HG02623 (cell line): ENCODE measurements around the gene FGF13.

Source experiments
- ATAC-seq: cut with Tn5 transposase; IDR thresholded peaks from one replicate; pipeline ENCODE4 v1.9.1; 2021; ENCODE audit warnings: moderate library complexity; ENCODE audit not compliant: unreplicated experiment

Gene FGF13

DNA sequence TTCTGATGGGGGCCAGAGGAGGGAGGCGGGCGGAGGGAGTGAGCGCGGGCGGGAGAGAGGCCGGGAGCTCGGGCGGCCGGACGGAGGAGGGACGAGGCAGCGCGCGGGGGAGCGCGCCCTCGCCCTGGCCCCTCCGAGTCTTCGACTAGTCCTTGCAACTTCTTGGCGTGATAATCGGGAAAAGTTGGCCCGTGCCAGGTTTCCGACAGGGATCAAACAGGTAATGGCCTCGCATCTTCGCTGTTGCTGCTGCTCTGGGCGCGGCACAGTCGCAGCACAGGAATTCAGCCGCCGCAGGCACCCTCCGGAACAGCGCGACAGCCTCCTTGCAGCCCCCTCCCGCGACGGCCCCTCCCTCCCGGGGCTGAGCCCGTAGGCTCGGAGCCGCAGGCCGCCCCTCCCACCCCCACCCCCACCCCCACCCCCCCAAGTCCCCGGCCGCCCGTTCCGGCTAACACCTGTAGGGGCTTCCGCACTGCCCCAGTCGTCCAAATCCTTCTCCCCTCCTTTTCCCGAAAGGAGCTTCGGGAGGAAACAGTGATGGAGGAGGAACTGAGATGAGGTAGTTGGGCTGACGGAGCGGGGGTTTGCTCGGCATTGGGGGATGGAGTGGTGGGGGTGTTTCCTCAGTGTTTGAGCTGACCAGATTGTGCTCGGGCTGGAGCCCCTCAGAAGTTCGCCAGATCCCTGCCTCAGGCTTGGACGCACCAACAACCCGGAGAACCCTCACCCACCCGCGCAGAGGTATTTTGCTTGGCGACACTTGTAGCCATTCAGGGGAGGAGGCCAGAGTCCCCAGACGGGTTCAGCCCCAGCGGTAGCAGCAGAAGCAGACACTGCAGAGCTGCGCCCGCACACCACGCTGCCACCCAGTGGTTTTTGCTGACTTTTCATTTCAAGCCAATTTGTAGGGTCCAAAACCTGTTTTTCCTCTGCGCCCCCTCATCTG, at the start of gene FGF13:
Gene FGF13, minus strand, starts transcription at position 319 of the 949 bp plus-strand sequence. CDS start 714 bp downstream, outside the sequence.
- ATAC-seq: no peak

- ATAC-seq: no peak
Measured at GRCh38 chrX:138759217-138759943, 47.9 kb upstream of the FGF13 start.

- no peak for ATAC-seq
Measured at GRCh38 chrX:138756234-138756633, 44.7 kb upstream of the FGF13 start.

- ATAC-seq: no peak
Measured at GRCh38 chrX:138754861-138755260, 43.3 kb upstream of the FGF13 start.

DNA sequence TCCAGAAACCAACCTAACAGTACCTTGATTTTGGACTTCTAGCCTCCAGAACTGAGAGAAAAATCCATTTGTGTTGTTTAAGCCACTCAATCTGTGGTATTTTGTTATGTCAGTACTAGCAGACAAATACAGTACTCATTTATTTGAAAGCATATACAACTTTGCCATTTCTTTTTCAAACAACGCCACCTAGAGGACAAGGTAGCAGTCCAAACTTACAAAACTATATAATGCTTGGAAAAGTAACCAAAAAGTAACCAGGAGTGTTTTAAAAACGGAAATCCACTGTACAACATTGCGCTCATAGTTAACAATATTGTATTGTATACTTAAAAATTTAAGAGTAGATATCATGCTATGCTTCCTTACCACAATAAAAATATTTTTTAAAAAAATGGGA, 37.0 kb upstream of the FGF13 start:
- no peak for ATAC-seq

GRCh38 chrX:138745196-138745595, 33.7 kb upstream of the FGF13 start:
- no peak for ATAC-seq

DNA sequence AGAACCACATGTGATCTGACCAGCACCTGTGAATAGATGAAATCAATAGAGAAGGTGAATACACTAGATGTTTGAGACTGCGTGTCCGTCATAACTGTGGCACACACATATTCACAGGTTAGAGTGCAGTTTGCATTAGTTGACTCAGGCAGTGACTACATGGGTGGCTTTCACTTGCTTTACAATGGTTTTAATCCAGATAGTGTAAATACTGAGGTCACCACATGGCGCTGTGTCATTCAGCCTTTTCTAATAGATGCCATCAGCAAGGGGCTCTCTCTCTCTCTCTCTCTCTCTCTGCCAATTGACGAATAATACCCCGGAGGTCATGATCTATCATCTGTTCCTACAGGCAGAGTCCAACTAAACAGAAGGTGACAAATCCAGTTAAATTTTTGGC, 30.7 kb upstream of the FGF13 start:
- ATAC-seq: no peak

DNA sequence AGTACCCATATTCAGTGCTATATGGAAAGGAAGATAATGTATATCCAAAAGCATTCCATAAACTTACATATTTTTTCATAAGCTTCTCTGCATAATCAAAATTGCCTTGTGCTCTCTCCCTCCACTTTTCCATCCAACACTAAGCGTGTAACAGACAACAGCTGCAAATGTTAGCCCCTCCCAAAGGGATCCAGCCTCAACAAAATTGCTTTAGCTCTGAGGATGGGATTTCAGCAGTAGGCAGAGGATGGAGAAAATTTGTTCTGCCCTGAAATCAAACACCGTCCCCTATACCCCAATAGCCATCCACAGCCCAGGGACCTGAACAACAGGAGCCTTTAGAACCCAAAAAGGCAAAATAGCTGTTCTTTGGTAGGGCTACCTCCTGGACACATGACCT, 28.8 kb upstream of the FGF13 start:
- no peak for ATAC-seq

- no peak for ATAC-seq
Measured at GRCh38 chrX:138723301-138723700, 11.8 kb upstream of the FGF13 start.

- no peak for ATAC-seq
Measured at GRCh38 chrX:138719396-138719795, 7.9 kb upstream of the FGF13 start.

DNA sequence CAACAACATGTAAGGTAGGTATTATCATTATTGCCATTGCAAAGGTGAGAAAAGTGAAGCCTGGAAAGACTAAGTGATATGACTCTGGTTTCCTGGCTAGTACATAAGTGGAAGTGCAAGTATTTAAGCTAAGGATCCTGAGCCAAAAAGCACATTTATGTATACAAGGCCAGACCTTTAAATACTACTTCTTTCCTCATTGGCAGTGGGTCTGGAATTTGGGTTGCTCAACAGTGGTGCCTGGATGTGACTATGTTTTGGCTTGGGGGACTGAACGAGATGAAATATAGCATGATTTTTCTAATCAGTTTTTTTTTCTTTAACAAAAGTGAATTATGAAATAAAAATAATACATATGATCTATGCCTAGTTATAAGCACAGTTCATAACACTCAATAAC, 7.4 kb upstream of the FGF13 start:
- ATAC-seq: no peak

- ATAC-seq: no peak
Measured at GRCh38 chrX:138710866-138711341, 613 bp downstream of the FGF13 start.

- ATAC-seq: no peak
Measured at GRCh38 chrX:138709886-138710791, 1.4 kb downstream of the FGF13 start.

- no peak for ATAC-seq
Measured at GRCh38 chrX:138708268-138708667, 3.2 kb downstream of the FGF13 start.

DNA sequence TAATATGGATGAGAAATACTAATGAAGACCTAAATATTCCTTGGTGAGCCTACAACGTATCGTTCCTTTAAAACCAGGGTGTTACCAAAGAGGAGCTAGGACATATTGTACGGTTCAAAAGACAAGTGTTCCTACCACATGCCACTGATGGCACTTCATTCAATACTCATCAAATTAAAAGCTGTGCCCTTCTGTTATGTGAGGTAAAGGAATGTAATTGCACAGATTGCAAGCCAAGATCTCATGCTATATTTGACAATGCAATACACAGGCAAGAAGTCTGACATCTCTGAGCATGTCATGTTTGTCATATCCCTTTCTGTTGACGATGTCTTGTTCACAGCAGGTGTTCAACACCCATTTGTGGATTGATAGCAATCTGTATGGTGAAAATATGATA, 6.9 kb downstream of the FGF13 start:
- ATAC-seq: no peak

DNA sequence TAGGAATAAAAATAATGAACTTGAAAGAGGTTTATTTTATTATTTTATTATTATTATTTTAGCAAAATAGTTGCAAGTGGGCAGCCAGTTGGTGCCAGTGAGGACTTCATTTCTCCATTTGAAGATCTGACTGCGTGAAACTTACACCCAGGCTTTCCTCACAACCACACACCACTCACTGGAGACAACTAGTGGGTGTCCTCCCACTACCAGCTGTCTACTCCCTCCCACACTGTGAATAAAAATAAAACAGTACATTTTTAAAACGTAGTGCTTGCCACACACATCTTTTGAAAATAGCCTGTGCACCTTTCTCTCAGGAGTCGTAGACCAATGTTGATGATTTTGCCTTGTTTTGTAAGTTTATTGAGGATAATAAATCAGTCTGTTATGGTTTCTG, 7.4 kb downstream of the FGF13 start:
- ATAC-seq: no peak

DNA sequence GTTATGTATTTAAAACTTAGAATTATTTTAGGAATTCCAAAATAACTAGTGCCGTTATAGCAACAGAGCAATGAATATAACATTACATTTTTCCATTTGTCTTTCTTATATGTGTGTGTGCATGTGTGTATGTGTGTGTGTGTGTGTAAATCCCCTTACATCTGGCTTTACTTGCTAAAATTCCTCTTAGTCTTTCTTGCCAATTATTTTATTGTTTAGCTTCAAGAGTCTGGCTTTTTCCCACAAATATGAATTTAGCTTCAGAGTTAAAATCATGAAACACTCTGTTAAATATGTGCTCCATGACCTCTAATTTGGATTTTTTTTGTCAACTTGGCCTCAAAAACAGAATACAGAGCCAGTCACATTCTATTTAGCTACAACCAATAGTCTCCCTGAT, 18.9 kb downstream of the FGF13 start:
- ATAC-seq: no peak

DNA sequence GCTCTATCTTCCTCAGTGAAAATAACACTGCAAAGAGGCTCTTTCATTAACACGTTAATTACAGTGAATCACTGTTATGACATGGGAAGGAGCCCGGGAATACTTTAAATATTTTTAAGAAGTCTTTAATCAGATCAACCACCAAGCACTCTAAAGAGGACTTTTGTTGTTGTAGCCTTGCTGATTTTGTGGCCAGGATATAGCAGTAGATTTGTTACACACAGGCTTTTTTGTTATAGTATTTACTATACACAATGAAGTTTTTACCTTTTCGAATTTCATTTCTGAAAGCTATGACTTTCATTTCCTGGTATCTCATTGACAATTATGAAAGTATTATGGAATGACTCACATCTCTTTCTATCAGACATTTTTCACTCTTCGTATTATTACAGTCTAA, 20.3 kb downstream of the FGF13 start:
- ATAC-seq: no peak

DNA sequence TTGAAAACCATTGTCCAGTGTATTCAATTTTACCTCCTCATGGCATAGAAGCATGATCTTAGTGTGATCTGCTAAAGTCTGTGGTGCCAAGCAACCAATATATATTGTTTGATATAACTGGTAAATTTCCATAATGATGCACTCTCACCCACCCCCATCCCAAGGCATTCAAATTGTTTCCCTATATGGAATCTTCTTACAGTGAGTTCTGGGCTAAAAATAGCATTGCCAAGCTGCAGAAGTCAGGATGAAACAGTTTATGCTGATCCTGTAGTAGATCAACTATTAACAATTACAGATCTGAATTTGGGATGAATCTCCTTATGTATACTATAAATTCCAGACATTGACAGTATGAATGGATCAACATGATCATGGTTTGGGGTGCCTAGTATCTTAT, 20.9 kb downstream of the FGF13 start:
- ATAC-seq: no peak

GRCh38 chrX:138683600-138683999, 27.9 kb downstream of the FGF13 start:
- no peak for ATAC-seq

- no peak for ATAC-seq
Measured at GRCh38 chrX:138669693-138670092, 41.8 kb downstream of the FGF13 start.
